ENCODE data around the gene SETBP1. TPM values are rescaled to one million over a fixed set of nuclear protein-coding genes. Genes with fewer than 3 reads are reported as not detected.

SETBP1 gene
- total RNA-seq, 1 experiment from 2014 or later, result 4.0 TPM

DNA sequence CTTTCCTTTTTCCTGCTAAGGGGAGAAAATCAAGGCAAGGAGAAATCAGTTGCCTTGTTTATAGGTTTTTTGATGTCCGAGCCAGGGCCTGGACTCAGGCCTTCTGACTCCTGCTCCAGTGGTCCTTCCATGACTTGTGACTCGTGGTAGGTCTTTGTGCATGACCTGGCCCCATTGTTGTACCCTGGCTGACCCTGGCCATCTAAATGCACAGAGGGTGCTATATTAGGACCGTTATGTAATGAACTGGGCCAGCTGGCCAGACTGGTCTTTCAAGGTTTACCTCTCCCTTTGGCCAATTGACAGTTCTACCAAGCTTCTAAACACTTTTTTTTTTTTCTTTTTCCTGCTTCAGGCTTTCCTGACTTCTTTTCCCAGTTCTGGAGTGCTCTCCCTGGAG lies 81.1 kb downstream of the SETBP1 start:
- ChIA-PET CTCF (no interaction called here), POLR2A (no interaction called here)
- TF ChIP-seq CTCF (IDR thresholded peaks at IDR 0.05; ENCODE audit: insufficient read depth in 1 of 2, low read depth in 1 of 2, low read length in 1 of 2, severe bottlenecking in 1 of 2, unreplicated experiment in 1 of 2), result no peak
- Mint-ChIP-seq H3K27me3 (ENCODE audit: insufficient read depth, unreplicated experiment) (no peaks in the 10 kb centered on the region), H3K27ac (ENCODE audit: unreplicated experiment) (no peak overlapping the region), H3K4me1 (ENCODE audit: low read depth, unreplicated experiment) (peaks cover 6% of the 10 kb centered on the region), H3K4me3 (ENCODE audit: unreplicated experiment) (no peak overlapping the region), H3K36me3 (ENCODE audit: insufficient read depth, unreplicated experiment) (no peaks in the 10 kb centered on the region), H3K9me3 (ENCODE audit: unreplicated experiment) (no peaks in the 10 kb centered on the region)
- H3K4me3 ChIP-seq (ENCODE audit: low read depth, low read length), result no peak overlapping the region
- H3K27me3 ChIP-seq (replicated peaks; ENCODE audit: control insufficient read depth, insufficient read depth, low read length), result no peaks in the 10 kb centered on the region
- H3K36me3 ChIP-seq (ENCODE audit: control insufficient read depth, insufficient read depth, low read length), result no peaks in the 10 kb centered on the region
- no TSS peak for BruUV-seq (replicated peaks)
- H3K4me1 ChIP-seq, result 0 out of 2 replicates have a peak, but pooled peaks cover 4% of the 10 kb centered on the region
- no peaks in the 10 kb centered on the region for H3K9me3 ChIP-seq
- peak; percentile 8 to 26 for DNase-seq
- intact Hi-C loops (cut with micrococcal nuclease; ENCODE audit: unreplicated experiment), result no loop called here

DNA sequence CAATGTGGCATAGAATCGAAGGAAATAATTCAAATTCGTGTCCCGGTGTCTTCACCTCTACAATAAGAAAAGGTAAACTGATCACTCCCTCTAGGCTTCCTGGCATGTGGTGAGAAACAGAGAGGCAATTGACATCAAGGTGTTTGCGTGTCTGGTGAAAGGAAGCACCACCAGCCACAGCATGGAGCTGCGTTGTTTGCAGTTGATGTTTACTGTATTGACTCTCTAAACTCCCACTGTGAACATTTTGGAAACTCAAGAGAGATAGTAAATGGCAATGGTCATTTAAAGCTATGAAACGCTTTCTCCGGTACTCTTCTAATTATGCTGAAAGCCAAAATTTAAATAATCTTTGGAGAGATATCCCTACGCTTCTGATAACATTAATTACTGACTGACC lies 82.6 kb downstream of the SETBP1 start:
- Mint-ChIP-seq H3K27me3 (ENCODE audit: insufficient read depth, unreplicated experiment) (no peaks in the 10 kb centered on the region), H3K4me1 (ENCODE audit: low read depth, unreplicated experiment) (peaks cover 6% of the 10 kb centered on the region), H3K9me3 (ENCODE audit: unreplicated experiment) (no peaks in the 10 kb centered on the region), H3K27ac (ENCODE audit: unreplicated experiment) (no peak overlapping the region), H3K36me3 (ENCODE audit: insufficient read depth, unreplicated experiment) (no peaks in the 10 kb centered on the region), H3K4me3 (ENCODE audit: unreplicated experiment) (no peak overlapping the region)
- 0 out of 2 replicates have a peak, but pooled peaks cover 4% of the 10 kb centered on the region for H3K4me1 ChIP-seq
- TF ChIP-seq CTCF (IDR thresholded peaks at IDR 0.05; ENCODE audit: insufficient read depth in 1 of 2, low read depth in 1 of 2, low read length in 1 of 2, severe bottlenecking in 1 of 2, unreplicated experiment in 1 of 2), result no peak
- no peaks in the 10 kb centered on the region for H3K36me3 ChIP-seq (ENCODE audit: control insufficient read depth, insufficient read depth, low read length)
- ChIA-PET CTCF (no interaction called here), POLR2A (no interaction called here)
- no TSS peak for BruUV-seq (replicated peaks)
- H3K27me3 ChIP-seq (replicated peaks; ENCODE audit: control insufficient read depth, insufficient read depth, low read length), result no peaks in the 10 kb centered on the region
- no peak overlapping the region for H3K4me3 ChIP-seq (ENCODE audit: low read depth, low read length)
- no peak for DNase-seq
- H3K9me3 ChIP-seq, result no peaks in the 10 kb centered on the region
- intact Hi-C loops (cut with micrococcal nuclease; ENCODE audit: unreplicated experiment), result no loop called here

- CTCF ChIA-PET, result no interaction called here
- H3K4me3 Mint-ChIP-seq (ENCODE audit: unreplicated experiment), result no peak overlapping the region
Observed at GRCh38 chr18:44764863-44765262, 84.2 kb downstream of the SETBP1 start.

More at GRCh38 chr18:44764863-44765262, 84.2 kb downstream of the SETBP1 start:
- no peaks in the 10 kb centered on the region for H3K9me3 Mint-ChIP-seq (ENCODE audit: unreplicated experiment)
- no peak for DNase-seq
- H3K4me1 Mint-ChIP-seq (ENCODE audit: low read depth, unreplicated experiment), result peaks cover 6% of the 10 kb centered on the region
- intact Hi-C loops (cut with micrococcal nuclease; ENCODE audit: unreplicated experiment), result no loop called here
- Histone ChIP-seq H3K4me1 (0 out of 2 replicates have a peak, but pooled peaks cover 4% of the 10 kb centered on the region), H3K9me3 (no peaks in the 10 kb centered on the region), H3K4me3 (ENCODE audit: low read depth, low read length) (no peak overlapping the region), H3K27me3 (replicated peaks; ENCODE audit: control insufficient read depth, insufficient read depth, low read length) (no peaks in the 10 kb centered on the region), H3K36me3 (ENCODE audit: control insufficient read depth, insufficient read depth, low read length) (no peaks in the 10 kb centered on the region)
- POLR2A ChIA-PET, result no interaction called here
- no peaks in the 10 kb centered on the region for H3K27me3 Mint-ChIP-seq (ENCODE audit: insufficient read depth, unreplicated experiment)
- no peak for TF ChIP-seq CTCF (IDR thresholded peaks at IDR 0.05; ENCODE audit: insufficient read depth in 1 of 2, low read depth in 1 of 2, low read length in 1 of 2, severe bottlenecking in 1 of 2, unreplicated experiment in 1 of 2)
- no peak overlapping the region for H3K27ac Mint-ChIP-seq (ENCODE audit: unreplicated experiment)
- no peaks in the 10 kb centered on the region for H3K36me3 Mint-ChIP-seq (ENCODE audit: insufficient read depth, unreplicated experiment)
- no TSS peak for BruUV-seq (replicated peaks)
